GM12874 (cell line): ENCODE data around the gene DNAJB9.

ENCODE experiments used
- CTCF ChIP-seq: IDR thresholded peaks from 2 replicates; pipeline ENCODE4 v1.5.1; 2011; ENCODE audit warnings: low read depth, mild to moderate bottlenecking, control low read depth, low read length, moderate library complexity; ENCODE audit not compliant: insufficient read depth

The DNAJB9 gene

GRCh38 chr7:108613949-108614381, 44.3 kb downstream of the DNAJB9 start:
- TF ChIP-seq CTCF: no peak

- TF ChIP-seq CTCF: no peak
Measured at GRCh38 chr7:108614896-108615295, 45.2 kb downstream of the DNAJB9 start.

- TF ChIP-seq CTCF: no peak
Measured at GRCh38 chr7:108618056-108618455, 48.4 kb downstream of the DNAJB9 start.

GRCh38 chr7:108623220-108623619, 53.5 kb downstream of the DNAJB9 start:
- no peak for TF ChIP-seq CTCF
